ENCODE results near the gene FOXO6. TPM values are rescaled to one million over a fixed set of nuclear protein-coding genes. Genes with fewer than 3 reads are reported as not detected.

Gene FOXO6
- total and polyA plus RNA-seq, 2 of the 13 experiments (the other 11 are each of a cell fraction or from before 2014, with no cell fraction given): 0.13 TPM; not detected in 1

- no peak overlapping the region for H3K27ac ChIP-seq (ENCODE audit: extremely low read length, insufficient read depth, low read length)
- in situ Hi-C loops (cut with HindIII; ENCODE audit: extremely low pct_ligation_motif_present, low pct_unique_long_range_greater_than_20kb) (no loop called here), intact Hi-C loops (cut with micrococcal nuclease; ENCODE audit: unreplicated experiment) (no loop called here)
- H3K36me3 ChIP-seq (replicated peaks in 1 of 2; ENCODE audit: control insufficient read depth in 1 of 2, insufficient read depth in 2 of 2, low read length in 2 of 2): no peaks in the 10 kb centered on the region
- BruUV-seq (replicated peaks): no TSS peak
- H3K9me3 ChIP-seq (ENCODE audit: low read length): no peaks in the 10 kb centered on the region
- ChIA-PET CTCF (ENCODE audit: low intra/inter-chr PET ratio, low total read pairs) (interaction anchor here (1.6 kb wide), 1 partner anchor 100 kb away, joined by 6 read pairs; no protein-coding TSS in a partner anchor), POLR2A (no interaction called here)
- TF ChIP-seq SAFB2 (CRISPR knock-in tag; IDR thresholded peaks at IDR 0.05; ENCODE audit: borderline replicate concordance, low read depth) (no peak), POLR2A (IDR thresholded peaks at IDR 0.05; ENCODE audit: insufficient read depth in 1 of 2, low read depth in 2 of 2, low read length in 2 of 2) (no peak), NPAS2 (CRISPR knock-in tag; IDR thresholded peaks at IDR 0.05; ENCODE audit: borderline replicate concordance) (no peak), SIN3A (IDR thresholded peaks at IDR 0.05; ENCODE audit: borderline replicate concordance, low read depth, low read length) (no peak), HMG20A (CRISPR knock-in tag; IDR thresholded peaks at IDR 0.05; ENCODE audit: borderline replicate concordance) (no peak), RELA (CRISPR knock-in tag; IDR thresholded peaks at IDR 0.05) (no peak), MAFK (conservative IDR thresholded peaks at IDR 0.05 in 1 of 2, IDR thresholded peaks at IDR 0.05 in 1 of 2; ENCODE audit: low read length in 2 of 2) (no peak), U2AF2 (IDR thresholded peaks at IDR 0.05; ENCODE audit: low read depth, low read length) (no peak), MBNL3 (CRISPR knock-in tag; conservative IDR thresholded peaks at IDR 0.05) (no peak), HMGXB4 (CRISPR knock-in tag; IDR thresholded peaks at IDR 0.05; ENCODE audit: borderline replicate concordance in 1 of 2, low read depth in 1 of 2) (no peak), SRSF1 (optimal IDR thresholded peaks at IDR 0.05; ENCODE audit: low read depth, low read length) (no peak), GFI1 (CRISPR knock-in tag; IDR thresholded peaks at IDR 0.05; ENCODE audit: borderline replicate concordance) (no peak), ZBED4 (CRISPR knock-in tag; IDR thresholded peaks at IDR 0.05; ENCODE audit: borderline replicate concordance) (no peak), EP300 (IDR thresholded peaks at IDR 0.05; ENCODE audit: low read depth in 2 of 2, low read length in 2 of 2) (no peak), EP300 (CRISPR knock-in tag; IDR thresholded peaks at IDR 0.05; ENCODE audit: borderline replicate concordance) (no peak)
- no peaks in the 10 kb centered on the region for H3K79me2 ChIP-seq (ENCODE audit: insufficient read depth, low read length)
- no peaks in the 10 kb centered on the region for H4K20me1 ChIP-seq (ENCODE audit: insufficient read depth, low read length)
- no peak overlapping the region for H3K4me3 ChIP-seq (replicated peaks in 1 of 3; ENCODE audit: insufficient read depth in 1 of 3, low read depth in 2 of 3, low read length in 3 of 3)
- H3K4me1 ChIP-seq (ENCODE audit: insufficient read depth, low read length): no peaks in the 10 kb centered on the region
- H3K4me2 ChIP-seq (ENCODE audit: low read depth, low read length): no peak overlapping the region
- no peak for FAIRE-seq
- no peak for DNase-seq (ENCODE audit: low spot score)
- H2AFZ ChIP-seq (ENCODE audit: low read length): no peak overlapping the region
- peaks cover 1 to 6% of the 10 kb centered on the region in 2 experiments; a peak in 2 of 5 replicates for H3K27me3 ChIP-seq (ENCODE audit: control insufficient read depth in 1 of 2, insufficient read depth in 2 of 2, low read length in 2 of 2)
- H3K9ac ChIP-seq (ENCODE audit: insufficient read depth, low read depth, low read length): no peak overlapping the region
- WGBS (ENCODE audit: low lambda C conversion rate): 21% methylated on average over 6 of the region's 6 CpGs
- no peak for ATAC-seq
Measured at GRCh38 chr1:41422306-41422705, 61.1 kb downstream of the FOXO6 start.

All from HepG2 (cell line).